22Rv1 (cell line): ENCODE measurements around the gene MRPL11.

Source experiments
- CTCF ChIP-seq: fragments of 450-650 bp; IDR thresholded peaks from 2 replicates; pipeline ENCODE4 v1.5.1; 2017; ENCODE audit warnings: mild to moderate bottlenecking
- ZFX ChIP-seq: fragments of 450-650 bp; IDR thresholded peaks from 2 replicates; pipeline ENCODE4 v1.6.1; 2017; ENCODE audit warnings: antibody characterized with exemption, borderline replicate concordance

DNA sequence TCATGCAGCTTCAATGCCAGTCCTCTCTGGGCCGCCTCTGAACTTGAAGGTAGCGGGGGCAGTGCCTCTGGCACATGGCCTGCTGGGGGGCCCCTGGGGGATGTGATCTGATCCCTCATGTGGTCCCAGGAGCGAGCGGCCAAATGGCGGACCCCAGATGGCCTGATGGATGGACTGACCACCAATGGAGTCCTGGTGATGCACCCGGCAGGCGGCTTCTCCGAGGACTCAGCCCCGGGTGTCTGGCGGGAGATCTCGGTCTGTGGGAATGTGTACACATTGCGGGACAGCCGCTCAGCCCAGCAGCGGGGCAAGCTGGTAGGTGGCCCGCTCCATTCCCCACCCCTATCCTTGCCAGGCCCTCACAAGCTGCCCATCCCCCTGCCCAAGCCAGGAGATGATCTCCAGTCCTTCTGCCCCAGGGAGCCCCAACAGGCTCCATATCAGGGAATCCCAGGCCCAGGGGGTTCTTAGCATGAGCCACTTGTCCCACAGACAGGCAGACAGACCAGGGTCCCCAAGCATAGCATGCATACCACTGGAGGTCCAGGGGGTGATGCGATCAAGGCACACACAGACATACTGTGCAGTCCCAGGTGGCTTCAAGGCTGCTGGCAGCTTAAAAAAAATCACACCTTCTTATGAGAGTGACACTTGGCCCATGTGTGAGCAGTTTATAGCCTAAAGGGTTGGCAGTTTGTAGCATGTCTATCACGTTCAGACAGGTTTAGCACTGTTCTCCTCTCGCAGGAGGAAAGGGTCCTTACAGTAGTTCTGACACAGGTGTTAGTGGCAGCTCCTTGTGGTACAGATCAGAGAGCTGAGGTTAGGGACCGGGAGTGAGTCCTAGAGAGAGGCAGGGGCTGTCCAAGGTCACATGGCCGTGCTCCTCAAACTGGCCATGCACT lies 35.2 kb upstream of the MRPL11 start:
- TF ChIP-seq CTCF (no peak), ZFX (no peak)
